Left forelimb (tissue), 1 donor: ENCODE results near the gene TMEM132D.

ENCODE experiments used
- DNase-seq: peaks from one replicate; pipeline ENCODE4 v3.0.0-alpha.2; 2018; ENCODE audit warnings: low spot score

The TMEM132D gene

DNA sequence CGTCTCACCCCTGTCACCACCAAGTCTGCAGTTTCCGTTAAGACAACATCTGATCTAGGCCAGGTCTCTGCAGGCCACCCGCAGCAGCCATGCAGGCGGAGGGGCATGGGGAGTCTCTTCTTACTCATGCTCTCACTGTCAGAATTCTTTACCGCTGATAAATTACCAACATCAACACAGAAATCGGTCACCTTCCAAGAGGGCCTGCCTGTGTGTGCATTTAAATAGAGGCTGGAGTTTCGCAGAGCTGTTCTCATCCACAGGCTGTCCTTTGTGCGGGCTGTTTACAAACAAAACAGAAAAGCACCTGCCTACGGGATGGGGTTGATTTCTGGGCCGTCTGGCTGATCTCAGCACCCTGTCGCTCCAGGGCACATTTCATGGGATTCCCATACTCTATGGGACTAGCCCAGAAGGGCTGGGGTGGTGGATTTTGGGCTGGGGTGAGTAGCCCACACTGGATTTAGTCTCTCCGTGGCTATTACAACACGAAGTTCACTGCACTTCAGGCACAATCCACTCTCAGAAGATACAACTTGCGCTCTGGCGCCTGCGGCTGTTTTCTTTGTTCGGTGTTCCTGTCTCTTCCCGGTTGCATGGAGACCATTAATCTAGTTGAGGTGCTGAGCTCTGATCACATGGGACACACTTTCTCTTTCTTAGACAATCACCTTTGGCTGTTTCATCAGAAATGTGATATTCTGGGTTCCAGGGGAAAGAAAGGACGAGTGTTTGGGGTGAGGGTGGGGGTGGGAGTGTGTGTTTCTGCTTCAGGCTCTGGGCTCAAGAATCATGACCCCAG, 719.5 kb downstream of the TMEM132D start:
- no peak for DNase-seq

DNA sequence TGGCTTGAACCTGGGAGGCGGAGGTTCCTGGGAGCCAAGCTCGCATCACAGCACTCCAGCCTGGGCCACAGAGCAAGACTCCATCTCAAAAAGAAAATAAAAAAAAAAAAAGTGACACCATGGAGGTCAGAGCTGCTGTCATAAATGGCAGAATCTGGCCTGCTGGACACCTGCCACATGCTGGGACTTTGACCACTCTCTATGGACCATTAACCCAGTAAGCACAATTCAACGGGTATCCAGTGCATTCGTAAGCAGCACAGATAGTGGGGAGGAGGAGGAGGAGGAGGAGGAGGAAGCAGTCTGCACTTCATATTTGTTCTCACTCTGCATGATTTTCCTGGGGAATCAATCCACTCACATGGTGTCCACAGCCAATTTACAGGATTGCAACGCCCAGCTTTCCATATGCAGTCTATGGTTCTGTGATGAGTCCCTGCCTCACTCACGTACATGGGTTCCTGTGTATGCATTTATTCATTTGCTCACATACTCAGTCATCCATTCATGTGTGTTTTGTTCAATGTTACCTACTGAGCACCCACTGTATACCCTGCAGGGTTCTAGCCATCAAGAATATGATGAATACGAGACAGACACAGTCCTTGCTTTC, 723.8 kb downstream of the TMEM132D start:
- no peak for DNase-seq

DNA sequence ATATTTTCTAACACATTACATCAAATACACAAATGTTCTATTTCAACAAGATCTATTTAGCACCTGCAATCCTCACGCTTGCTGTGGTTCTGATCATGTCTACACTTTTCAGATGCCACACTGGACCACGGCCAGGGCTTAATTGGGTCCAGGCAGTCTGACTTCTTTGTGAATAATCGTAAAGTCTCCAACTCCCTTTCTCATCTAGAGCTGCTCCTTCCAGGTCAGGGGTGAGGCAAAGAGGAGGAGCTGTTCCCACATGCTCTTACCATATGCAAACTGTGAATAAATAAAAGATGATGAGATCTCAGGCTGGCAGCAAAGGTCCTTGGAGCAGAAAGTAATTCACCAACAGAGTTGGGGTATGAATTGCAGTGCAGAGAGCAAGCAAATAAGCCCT, 733.9 kb downstream of the TMEM132D start:
- DNase-seq: no peak

GRCh38 chr12:129163861-129164260, 740.0 kb downstream of the TMEM132D start:
- DNase-seq: no peak

DNA sequence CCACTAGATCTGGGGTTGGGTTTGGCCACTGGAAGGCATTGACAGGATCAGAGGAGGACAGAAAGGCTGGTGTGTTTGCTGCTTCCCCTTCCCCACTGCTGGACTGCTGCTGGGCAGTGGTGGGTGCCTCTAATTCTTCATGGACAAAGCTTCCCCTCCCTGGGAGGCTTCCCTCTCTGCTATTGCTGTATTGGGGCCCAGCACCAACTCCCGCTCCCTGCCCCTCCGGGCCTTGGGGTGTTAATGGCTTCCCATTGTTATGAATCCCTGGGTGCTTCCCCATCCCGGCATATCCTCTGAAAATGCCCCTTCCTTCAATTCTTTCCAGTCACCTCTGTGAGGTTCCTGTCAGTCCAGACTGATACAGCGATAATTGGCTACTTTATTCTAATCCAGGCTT, 740.4 kb downstream of the TMEM132D start:
- DNase-seq: no peak

- no peak for DNase-seq
Observed at GRCh38 chr12:129162805-129163204, 741.0 kb downstream of the TMEM132D start.

- DNase-seq: no peak
Observed at GRCh38 chr12:129161511-129161910, 742.3 kb downstream of the TMEM132D start.

DNA sequence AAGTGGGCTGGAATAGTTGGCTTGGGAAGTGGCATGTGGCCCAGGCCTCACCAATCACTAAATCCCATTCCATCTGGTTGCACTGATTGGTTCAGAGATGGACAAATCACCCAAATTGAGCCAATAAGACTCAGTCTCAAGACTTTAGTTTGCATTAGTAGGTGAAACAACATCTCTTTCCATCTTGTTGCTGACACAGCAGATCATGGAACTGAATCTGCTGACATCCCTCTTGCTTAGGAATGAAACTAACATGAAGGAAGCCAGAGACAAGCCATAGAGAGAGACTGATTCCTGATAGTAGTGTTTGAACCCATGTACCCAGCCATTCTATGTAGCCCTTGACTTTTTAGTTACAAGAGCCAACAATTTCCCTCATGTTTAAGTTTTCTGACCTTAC, 743.5 kb downstream of the TMEM132D start:
- no peak for DNase-seq

- no peak for DNase-seq
Observed at GRCh38 chr12:129152351-129153104, 751.3 kb downstream of the TMEM132D start.

DNA sequence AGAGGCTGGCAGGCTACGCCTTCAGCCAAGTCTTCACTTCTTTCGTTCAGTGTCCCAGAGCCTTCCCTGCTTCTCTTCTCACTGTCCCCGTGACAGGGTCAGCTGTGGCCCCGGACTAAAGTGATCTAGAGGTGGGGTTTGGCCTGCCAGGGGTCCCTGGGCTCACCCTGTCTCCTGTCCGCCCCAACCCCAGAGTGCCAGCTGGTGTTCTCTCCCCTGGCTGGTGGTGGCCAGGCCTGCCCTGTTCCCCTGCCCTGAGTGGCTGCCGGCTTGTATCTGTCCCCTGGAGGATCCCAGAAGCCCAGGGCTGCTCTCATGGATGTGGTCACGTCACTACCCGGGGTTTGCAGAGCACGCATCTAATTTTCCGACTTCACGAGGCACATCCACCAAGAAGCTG, 753.1 kb downstream of the TMEM132D start:
- no peak for DNase-seq

DNA sequence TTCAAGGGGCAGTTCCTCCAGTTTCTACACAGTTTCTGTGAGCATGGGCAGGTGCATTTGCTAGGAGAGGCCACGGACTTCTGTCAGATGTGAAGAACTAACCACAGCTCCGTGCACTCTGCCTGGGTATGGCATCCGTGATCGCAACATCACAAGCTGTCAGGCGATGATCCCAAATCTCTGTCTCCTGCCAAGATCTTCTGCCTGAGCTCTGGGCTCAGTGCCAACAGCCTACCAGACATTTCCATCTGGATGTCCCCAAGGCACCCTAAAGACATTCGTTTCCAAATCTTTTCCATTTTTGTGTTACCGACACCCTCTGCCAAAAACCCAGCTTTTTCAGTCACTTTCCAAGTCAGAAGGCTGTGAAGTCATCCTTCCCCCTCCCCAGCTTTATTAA, 758.4 kb downstream of the TMEM132D start:
- no peak for DNase-seq

DNA sequence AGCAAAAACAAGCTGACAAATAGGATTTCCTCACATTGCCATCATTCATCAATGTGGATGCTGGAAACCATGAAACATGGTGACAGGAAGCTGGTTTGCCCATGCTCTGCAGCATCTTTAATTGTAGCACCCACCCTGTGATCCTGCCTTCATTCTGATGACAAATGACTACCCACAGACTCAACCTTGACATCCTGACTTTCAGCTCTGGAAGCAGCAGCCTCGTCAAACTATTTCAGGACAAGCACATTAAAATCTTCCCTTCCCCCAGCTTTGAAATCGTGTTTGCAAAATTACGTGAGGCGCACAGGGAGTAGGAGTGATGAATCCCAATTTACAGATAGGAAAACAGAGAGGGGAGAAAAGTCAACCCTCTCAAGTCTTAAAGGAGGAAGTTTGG, 765.0 kb downstream of the TMEM132D start:
- no peak for DNase-seq

- DNase-seq: no peak
Observed at GRCh38 chr12:129136694-129137325, 767.0 kb downstream of the TMEM132D start.

DNA sequence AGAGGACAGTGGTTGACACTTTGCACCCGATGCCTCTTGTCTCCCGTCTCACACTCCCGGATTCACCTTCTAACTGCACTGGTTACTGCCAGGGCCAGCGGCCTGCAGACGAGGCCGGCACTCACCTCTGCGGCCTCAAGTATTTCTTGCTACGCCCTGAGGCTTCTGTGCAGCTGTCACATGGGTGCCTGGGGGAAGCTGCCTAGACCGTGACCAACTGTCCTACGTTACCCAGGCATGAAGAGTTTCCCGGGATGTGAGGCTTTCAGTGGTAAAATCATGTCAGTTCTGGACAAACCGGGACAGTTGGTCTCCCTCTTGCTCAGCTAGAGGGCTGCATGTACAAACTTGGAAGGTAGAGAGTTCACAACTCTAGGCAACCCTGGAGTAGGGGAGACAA, 776.1 kb downstream of the TMEM132D start:
- no peak for DNase-seq

DNA sequence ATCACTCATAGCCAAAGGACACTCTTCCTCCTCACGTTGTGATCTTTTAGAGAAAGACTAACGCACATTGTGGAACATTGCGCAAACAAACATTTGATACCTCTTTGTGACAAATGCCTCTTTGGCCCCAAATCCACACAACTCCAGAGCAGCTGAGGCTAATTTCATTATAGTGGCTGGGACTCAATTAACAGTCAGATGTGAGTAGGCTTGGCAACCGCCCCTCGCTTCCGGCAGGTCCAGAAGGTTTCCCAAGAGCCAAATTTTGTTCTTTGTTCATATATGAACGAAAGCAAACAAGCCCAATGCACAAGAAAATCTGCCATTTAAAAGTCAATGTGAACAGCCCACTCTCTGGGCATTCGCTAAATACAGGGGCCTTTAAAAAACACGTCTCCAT, 776.6 kb downstream of the TMEM132D start:
- no peak for DNase-seq

- no peak for DNase-seq
Observed at GRCh38 chr12:129119537-129119936, 784.3 kb downstream of the TMEM132D start.

GRCh38 chr12:129115558-129115957, 788.3 kb downstream of the TMEM132D start:
- no peak for DNase-seq

- no peak for DNase-seq
Observed at GRCh38 chr12:129110575-129110974, 793.2 kb downstream of the TMEM132D start.

DNA sequence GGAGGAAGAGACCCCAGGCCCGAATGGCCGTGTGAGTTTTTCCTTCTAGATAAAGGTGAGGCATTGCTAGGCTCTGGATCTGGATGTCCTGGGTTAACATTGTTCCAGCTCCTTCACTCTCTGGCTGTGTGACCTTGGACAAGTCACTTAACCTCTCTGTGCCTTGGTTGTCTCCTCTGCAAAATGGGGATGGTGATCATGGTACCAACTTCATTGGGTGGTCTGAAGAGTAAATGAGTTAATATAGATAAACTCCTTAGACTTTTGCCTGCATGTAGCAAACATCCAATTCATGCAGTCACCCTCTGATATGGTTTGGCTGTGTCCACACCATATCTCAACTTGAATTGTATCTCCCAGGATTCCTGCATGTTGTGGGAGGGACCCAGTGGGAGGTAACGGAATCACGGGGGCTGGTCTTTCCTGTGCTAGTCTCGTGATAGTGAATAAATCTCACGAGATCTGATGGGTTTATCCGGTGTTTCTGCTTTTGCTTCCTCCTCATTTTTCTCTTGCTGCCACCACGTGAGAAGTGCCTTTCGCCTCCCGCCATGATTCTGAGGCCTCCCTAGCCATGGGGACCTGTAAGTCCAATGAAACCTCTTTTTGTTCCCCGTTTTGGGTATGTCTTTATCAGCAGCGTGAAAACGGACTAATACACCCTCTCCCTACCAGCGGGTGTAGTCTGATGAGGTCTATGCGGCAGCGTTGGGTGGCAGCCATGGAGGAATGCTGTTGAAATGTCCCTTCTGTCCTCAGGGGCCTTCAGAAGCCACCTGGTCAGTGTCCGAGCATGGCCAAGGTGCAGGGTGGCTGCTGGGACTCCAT, 794.4 kb downstream of the TMEM132D start:
- DNase-seq: no peak

GRCh38 chr12:129106772-129107171, 797.1 kb downstream of the TMEM132D start:
- DNase-seq: no peak

GRCh38 chr12:129103231-129103630, 800.6 kb downstream of the TMEM132D start:
- DNase-seq: no peak

GRCh38 chr12:129102233-129102632, 801.6 kb downstream of the TMEM132D start:
- DNase-seq: no peak
